HepG2 (cell line): ENCODE data around the gene AHNAK. TPM values are rescaled to one million over a fixed set of nuclear protein-coding genes. Genes with fewer than 3 reads are reported as not detected.

ENCODE experiments used
- ATAC-seq: fragments of 200-7000 bp; cut with Tn5 transposase; 3 replicates; pipeline ENCODE4 v1.9.1; 2020; ENCODE audit warnings: mild to moderate bottlenecking, moderate library complexity
- BruUV-seq: library from RNA; stranded (reverse); fragments of 400-500 nt; replicated peaks from 2 replicates; lab custom pipeline; 2021; lab: Mats Ljungman, UMichigan
- CTCF ChIA-PET: fragments of 300-600 bp; formaldehyde crosslinking; extraction: SDS; loops from one replicate; lab custom pipeline; 2021; ENCODE audit warnings: low total read pairs, inconsistent platforms, low intra/inter-chr PET ratio; lab: Yijun Ruan, JAX
- POLR2A ChIA-PET: fragments of 350-600 bp; sonication (Branson Sonifier 250); formaldehyde crosslinking; loops from one replicate; lab custom pipeline; 2020; ENCODE audit warnings: antibody characterized with exemption, inconsistent platforms; lab: Yijun Ruan, JAX
- DNase-seq: peaks from one replicate; pipeline ENCODE4 v3.0.0-alpha.2; 2015; ENCODE audit warnings: low spot score
- FAIRE-seq: peaks from 3 replicates; lab custom pipeline; 2011; peaks lifted over from hg19 to GRCh38; lab: Jason Lieb, UNC
- H2AFZ ChIP-seq: one replicate; pipeline ENCODE4 v1.6.1; 2011; ENCODE audit warnings: low read length, inconsistent platforms
- H3K27ac ChIP-seq: fragments of 300-600 bp; 3 replicates; pipeline ENCODE4 v1.8.0; 2011; ENCODE audit warnings: mixed run types, mild to moderate bottlenecking, mixed read lengths, low read length, inconsistent platforms; ENCODE audit not compliant: insufficient read depth; ENCODE audit errors: extremely low read length
- H3K27me3 ChIP-seq, 2 experiments: fragments of 200-600 bp in 1 of 2; 2 replicates in 1 of 2; 3 replicates in 1 of 2; pipeline versions ENCODE4 v1.6.0 to v1.8.0; 2011; ENCODE audit warnings: low read length in 2 of 2, mild to moderate bottlenecking in 2 of 2, moderate library complexity in 2 of 2, inconsistent platforms in 1 of 2; ENCODE audit not compliant: insufficient read depth in 2 of 2, control insufficient read depth in 1 of 2
- H3K36me3 ChIP-seq, 2 experiments: fragments of 200-600 bp in 1 of 2; replicated peaks in 1 of 2; 2 replicates in 1 of 2; 3 replicates in 1 of 2; pipeline versions ENCODE4 v1.5.1 to v1.8.0; 2011; ENCODE audit warnings: low read length in 2 of 2, inconsistent platforms in 1 of 2; ENCODE audit not compliant: insufficient read depth in 2 of 2, control insufficient read depth in 1 of 2
- H3K4me1 ChIP-seq: 2 replicates; pipeline ENCODE4 v1.5.1; 2012; ENCODE audit warnings: low read length, inconsistent platforms; ENCODE audit not compliant: insufficient read depth
- H3K4me2 ChIP-seq: 2 replicates; pipeline ENCODE4 v1.6.0; 2011; ENCODE audit warnings: low read depth, low read length, inconsistent platforms
- H3K4me3 ChIP-seq, 3 experiments: fragments of 200-600 bp in 1 of 3; sonication (generic), shearing (Covaris generic) in 1 of 3; replicated peaks in 1 of 3; 2 replicates each; pipeline ENCODE4 v1.5.1; 2011 to 2016; ENCODE audit warnings: low read length in 3 of 3, inconsistent platforms in 2 of 3, low read depth in 2 of 3, mild to moderate bottlenecking in 2 of 3, control low read depth in 1 of 3, mixed read lengths in 1 of 3; ENCODE audit not compliant: insufficient read depth in 1 of 3
- H3K79me2 ChIP-seq: one replicate; pipeline ENCODE4 v1.6.1; 2011; ENCODE audit warnings: low read length, inconsistent platforms; ENCODE audit not compliant: insufficient read depth
- H3K9ac ChIP-seq: 2 replicates; pipeline ENCODE4 v1.6.0; 2011; ENCODE audit warnings: mild to moderate bottlenecking, low read depth, low read length, inconsistent platforms; ENCODE audit not compliant: insufficient read depth
- H3K9me3 ChIP-seq: 2 replicates; pipeline ENCODE4 v1.5.1; 2012; ENCODE audit warnings: mild to moderate bottlenecking, low read length
- H4K20me1 ChIP-seq: 2 replicates; pipeline ENCODE4 v1.6.0; 2011; ENCODE audit warnings: inconsistent platforms, mild to moderate bottlenecking, low read length, moderate library complexity; ENCODE audit not compliant: insufficient read depth
- ARHGAP35 ChIP-seq: sonication (generic); formaldehyde crosslinking; IDR thresholded peaks from 2 replicates; pipeline ENCODE4 v1.9.0; 2022; ENCODE audit warnings: mild to moderate bottlenecking, inconsistent platforms, moderate library complexity, missing genetic modification reagents, borderline replicate concordance
- CREM ChIP-seq, 2 experiments: sonication (generic) in 1 of 2; formaldehyde crosslinking in 1 of 2; IDR thresholded peaks; 2 replicates each; pipeline versions ENCODE4 v1.4.0 to v1.6.1; 2016 to 2020; ENCODE audit warnings: antibody characterized with exemption in 1 of 2, mild to moderate bottlenecking in 1 of 2, missing genetic modification reagents in 1 of 2
- ISL2 ChIP-seq: sonication (generic); formaldehyde crosslinking; IDR thresholded peaks from 2 replicates; pipeline ENCODE4 v1.5.0; 2020; ENCODE audit warnings: missing genetic modification reagents
- MEF2D ChIP-seq: sonication (generic); formaldehyde crosslinking; IDR thresholded peaks from 2 replicates; pipeline ENCODE4 v1.5.1; 2020; ENCODE audit warnings: mild to moderate bottlenecking, missing genetic modification reagents
- SKI ChIP-seq: fragments of 450-650 bp; IDR thresholded peaks from one replicate; pipeline ENCODE4 v1.6.1; 2018; ENCODE audit warnings: mild to moderate bottlenecking; ENCODE audit not compliant: partially characterized antibody
- SMC3 ChIP-seq: IDR thresholded peaks from 2 replicates; pipeline ENCODE4 v1.6.1; 2011; ENCODE audit warnings: low read length, improper control_type of control experiment
- ZKSCAN1 ChIP-seq: fragments of 150-350 bp; IDR thresholded peaks from 2 replicates; pipeline ENCODE4 v1.6.1; 2014; ENCODE audit warnings: low read length
- ZNF660 ChIP-seq: sonication (generic); formaldehyde crosslinking; IDR thresholded peaks from 2 replicates; pipeline ENCODE4 v1.5.1; 2020; ENCODE audit warnings: mild to moderate bottlenecking, low read depth, missing genetic modification reagents, borderline replicate concordance
- ZNF720 ChIP-seq: sonication (generic); formaldehyde crosslinking; IDR thresholded peaks from 2 replicates; pipeline ENCODE4 v1.4.0; 2020; ENCODE audit warnings: missing genetic modification reagents
- WGBS: methylation state at CpG from one replicate; pipeline ENCODE4 v1.1.6; 2017; ENCODE audit warnings: low lambda C conversion rate; 5-methylcytosine and 5-hydroxymethylcytosine counted together
- in situ Hi-C: cut with HindIII; loops from 2 replicates; pipeline ENCODE4 v1.10.0; 2017; ENCODE audit warnings: low pct_unique_long_range_greater_than_20kb; ENCODE audit not compliant: extremely low pct_ligation_motif_present
- intact Hi-C: fragments of 100-400 bp; cut with micrococcal nuclease; formaldehyde crosslinking; loops from one replicate; pipeline ENCODE4 v1.10.0; 2022; ENCODE audit not compliant: unreplicated experiment
- polyA plus RNA-seq, 8 experiments: library from polyadenylated mRNA; depleted of rRNA in 3 of 8; stranded (reverse) in 7 of 8; unstranded in 1 of 8; fragments of >200 nt; fragmentation: Illumina TruSeq in 4 of 8; extraction: Trizol in 4 of 8; gene quantifications; 2 replicates each; pipeline versions ENCODE4 v1.2.1 to v1.2.3, GENCODE V29; 2011 to 2016; ENCODE audit warnings: low read depth in 4 of 8, missing spikeins in 1 of 8, mixed read lengths in 1 of 8; ENCODE audit not compliant: insufficient read depth in 1 of 8
- total RNA-seq, 5 experiments: library from RNA; depleted of rRNA; stranded (reverse); fragments of >200 nt; fragmentation: Illumina TruSeq; extraction: Trizol; gene quantifications; 2 replicates each; pipeline ENCODE4 v1.2.3, GENCODE V29; 2016; ENCODE audit warnings: low read depth in 1 of 5
- TF ChIP-seq, protein P1 (sequence below): sonication (generic); formaldehyde crosslinking; IDR thresholded peaks from 2 replicates; pipeline ENCODE4 v1.8.0; 2022; ENCODE audit warnings: mild to moderate bottlenecking, missing genetic modification reagents, moderate library complexity
- TF ChIP-seq, protein P2 (sequence below): sonication (generic); formaldehyde crosslinking; IDR thresholded peaks from 2 replicates; pipeline ENCODE4 v1.4.0; 2020; ENCODE audit warnings: mild to moderate bottlenecking, missing genetic modification reagents

AHNAK gene
- total and polyA plus RNA-seq, 2 of the 13 experiments (the other 11 are each of a cell fraction or from before 2014, with no cell fraction given) = 23.4 to 25.0 TPM

DNA sequence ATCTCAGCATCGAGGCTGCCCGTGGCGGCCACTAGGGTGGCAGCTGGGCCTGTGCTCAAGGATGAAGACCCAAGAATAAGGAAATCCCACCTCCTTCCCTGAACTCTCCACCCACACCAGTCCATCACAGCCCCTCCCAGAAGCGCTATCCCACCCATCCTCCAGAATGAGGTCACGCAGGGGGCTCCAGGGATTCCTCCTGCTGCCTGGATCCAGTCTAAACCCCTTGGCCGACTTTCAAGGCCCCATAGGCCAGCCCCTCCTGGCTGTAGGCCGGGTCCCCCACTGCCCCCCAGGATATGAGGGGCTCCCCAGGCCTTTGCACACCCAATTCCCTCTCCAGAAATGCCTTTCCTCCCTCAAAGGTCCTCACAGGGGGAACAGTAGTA is 146.7 kb downstream of the AHNAK start:
- Histone ChIP-seq H3K4me2 (no peak overlapping the region), H3K36me3 (no peaks in the 10 kb centered on the region), H3K9ac (no peak overlapping the region), H3K9me3 (no peaks in the 10 kb centered on the region), H4K20me1 (no peaks in the 10 kb centered on the region), H3K27ac (no peak overlapping the region), H3K79me2 (no peaks in the 10 kb centered on the region), H3K4me1 (peaks cover 52% of the 10 kb centered on the region), H2AFZ (no peak overlapping the region), H3K27me3 (peaks cover 1 to 43% of the 10 kb centered on the region in 2 experiments; a peak in 4 of 5 replicates), H3K4me3 (no peak overlapping the region)
- DNase-seq = no peak
- BruUV-seq = no TSS peak
- no peak for TF ChIP-seq SMC3
- no peak for TF ChIP-seq MEF2D (CRISPR knock-in tag)
- no peak for TF ChIP-seq ZNF720 (CRISPR knock-in tag)
- no peak for TF ChIP-seq ZKSCAN1
- TF ChIP-seq, protein P1, sequence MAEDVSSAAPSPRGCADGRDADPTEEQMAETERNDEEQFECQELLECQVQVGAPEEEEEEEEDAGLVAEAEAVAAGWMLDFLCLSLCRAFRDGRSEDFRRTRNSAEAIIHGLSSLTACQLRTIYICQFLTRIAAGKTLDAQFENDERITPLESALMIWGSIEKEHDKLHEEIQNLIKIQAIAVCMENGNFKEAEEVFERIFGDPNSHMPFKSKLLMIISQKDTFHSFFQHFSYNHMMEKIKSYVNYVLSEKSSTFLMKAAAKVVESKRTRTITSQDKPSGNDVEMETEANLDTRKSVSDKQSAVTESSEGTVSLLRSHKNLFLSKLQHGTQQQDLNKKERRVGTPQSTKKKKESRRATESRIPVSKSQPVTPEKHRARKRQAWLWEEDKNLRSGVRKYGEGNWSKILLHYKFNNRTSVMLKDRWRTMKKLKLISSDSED (CRISPR knock-in tag) = no peak
- TF ChIP-seq ISL2 = no peak
- TF ChIP-seq ARHGAP35 = no peak
- no peak for TF ChIP-seq CREM (IDR thresholded peaks at IDR 0.05)
- no peak for TF ChIP-seq CREM (CRISPR knock-in tag; IDR thresholded peaks at IDR 0.05)
- TF ChIP-seq ZNF660 (CRISPR knock-in tag) = no peak
- TF ChIP-seq, protein P2, sequence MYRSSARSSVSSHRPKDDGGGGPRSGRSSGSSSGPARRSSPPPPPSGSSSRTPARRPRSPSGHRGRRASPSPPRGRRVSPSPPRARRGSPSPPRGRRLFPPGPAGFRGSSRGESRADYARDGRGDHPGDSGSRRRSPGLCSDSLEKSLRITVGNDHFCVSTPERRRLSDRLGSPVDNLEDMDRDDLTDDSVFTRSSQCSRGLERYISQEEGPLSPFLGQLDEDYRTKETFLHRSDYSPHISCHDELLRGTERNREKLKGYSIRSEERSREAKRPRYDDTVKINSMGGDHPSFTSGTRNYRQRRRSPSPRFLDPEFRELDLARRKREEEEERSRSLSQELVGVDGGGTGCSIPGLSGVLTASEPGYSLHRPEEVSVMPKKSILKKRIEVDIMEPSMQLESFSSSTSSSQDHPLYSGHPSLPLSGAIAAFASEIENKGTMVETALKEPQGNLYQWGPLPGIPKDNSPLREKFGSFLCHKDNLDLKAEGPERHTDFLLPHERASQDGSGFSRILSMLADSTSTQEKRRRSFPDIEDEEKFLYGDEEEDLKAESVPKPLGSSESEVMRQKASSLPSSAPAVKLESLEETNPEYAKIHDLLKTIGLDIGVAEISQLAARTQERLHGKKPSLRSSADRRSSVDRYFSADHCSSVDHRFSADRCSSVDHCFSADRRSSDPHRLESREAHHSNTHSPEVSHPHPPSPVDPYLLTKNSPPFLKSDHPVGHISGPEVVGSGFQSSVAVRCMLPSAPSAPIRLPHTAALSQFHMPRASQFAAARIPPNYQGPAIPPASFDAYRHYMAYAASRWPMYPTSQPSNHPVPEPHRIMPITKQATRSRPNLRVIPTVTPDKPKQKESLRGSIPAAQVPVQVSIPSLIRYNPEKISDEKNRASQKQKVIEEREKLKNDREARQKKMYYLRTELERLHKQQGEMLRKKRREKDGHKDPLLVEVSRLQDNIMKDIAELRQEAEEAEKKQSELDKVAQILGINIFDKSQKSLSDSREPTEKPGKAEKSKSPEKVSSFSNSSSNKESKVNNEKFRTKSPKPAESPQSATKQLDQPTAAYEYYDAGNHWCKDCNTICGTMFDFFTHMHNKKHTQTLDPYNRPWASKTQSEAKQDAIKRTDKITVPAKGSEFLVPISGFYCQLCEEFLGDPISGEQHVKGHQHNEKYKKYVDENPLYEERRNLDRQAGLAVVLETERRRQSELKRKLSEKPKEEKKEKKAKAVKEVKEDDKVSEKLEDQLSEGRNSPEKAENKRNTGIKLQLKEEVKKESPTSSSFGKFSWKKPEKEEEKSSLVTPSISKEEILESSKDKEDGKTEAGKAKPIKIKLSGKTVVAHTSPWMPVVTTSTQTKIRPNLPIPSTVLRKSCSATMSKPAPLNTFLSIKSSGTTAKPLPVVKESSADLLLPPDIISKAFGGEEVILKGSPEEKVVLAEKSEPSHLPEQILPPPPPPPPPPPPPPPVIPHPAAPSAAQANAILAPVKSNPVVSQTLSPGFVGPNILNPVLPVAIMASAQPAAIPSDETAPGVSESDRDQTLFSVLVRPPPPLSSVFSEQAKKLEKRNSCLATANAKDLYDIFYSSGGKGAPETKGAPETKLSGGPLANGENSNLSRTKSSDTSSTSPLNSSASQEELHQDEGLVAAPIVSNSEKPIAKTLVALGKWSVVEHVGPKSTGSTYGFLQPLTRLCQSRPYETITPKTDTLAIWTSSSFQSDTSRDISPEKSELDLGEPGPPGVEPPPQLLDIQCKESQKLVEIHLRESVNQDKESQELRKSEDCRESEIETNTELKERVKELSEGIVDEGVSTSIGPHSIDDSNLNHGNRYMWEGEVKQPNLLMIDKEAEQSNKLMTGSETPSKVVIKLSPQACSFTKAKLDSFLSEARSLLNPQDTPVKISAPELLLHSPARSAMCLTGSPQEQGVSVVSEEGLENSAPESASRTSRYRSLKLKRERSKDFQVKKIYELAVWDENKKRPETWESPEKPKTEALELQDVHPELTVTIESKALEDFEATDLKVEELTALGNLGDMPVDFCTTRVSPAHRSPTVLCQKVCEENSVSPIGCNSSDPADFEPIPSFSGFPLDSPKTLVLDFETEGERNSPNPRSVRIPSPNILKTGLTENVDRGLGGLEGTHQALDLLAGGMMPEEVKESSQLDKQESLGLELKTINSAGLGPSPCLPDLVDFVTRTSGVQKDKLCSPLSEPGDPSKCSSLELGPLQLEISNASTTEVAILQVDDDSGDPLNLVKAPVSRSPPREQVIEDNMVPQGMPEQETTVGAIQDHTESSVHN (CRISPR knock-in tag) = no peak
- no peak for TF ChIP-seq SKI
- intact Hi-C loops (loop anchor here (10.0 kb wide), 1 partner anchor 145 kb away; the partner anchor contains the start of gene AHNAK), in situ Hi-C loops (loop anchor here (5.0 to 10.0 kb wide), 2 partner anchors 157 to 305 kb away; partner anchors contain the start of genes BSCL2 and GNG3)
- WGBS = 52% methylated on average over 6 of the region's 7 CpGs
- no peak for FAIRE-seq
- CTCF ChIA-PET = no interaction called here
- no peak for ATAC-seq
- POLR2A ChIA-PET = interaction anchor here (0.6 to 1.4 kb wide), 2 partner anchors 174 to 280 kb away, joined by 3 to 4 read pairs; partner anchors contain the start of gene EEF1G
